NCI-H2107 treated with DMSO at 0.1 percent for 48 hours (cell line): ENCODE measurements around the gene MRTO4.
A peak's percentile ranks its signal among the peaks of the same experiment; 100 is the strongest.
"Not testable (repeated sequence)": the region's sequence is repeated elsewhere in the genome, so short reads cannot be mapped to it uniquely, and the experiment has no call there.

Source experiments
- DNase-seq: peaks from one replicate; lab custom pipeline; 2025; ENCODE audit not compliant: unreplicated experiment; lab: John Stamatoyannopoulos, UW

The MRTO4 gene

DNA sequence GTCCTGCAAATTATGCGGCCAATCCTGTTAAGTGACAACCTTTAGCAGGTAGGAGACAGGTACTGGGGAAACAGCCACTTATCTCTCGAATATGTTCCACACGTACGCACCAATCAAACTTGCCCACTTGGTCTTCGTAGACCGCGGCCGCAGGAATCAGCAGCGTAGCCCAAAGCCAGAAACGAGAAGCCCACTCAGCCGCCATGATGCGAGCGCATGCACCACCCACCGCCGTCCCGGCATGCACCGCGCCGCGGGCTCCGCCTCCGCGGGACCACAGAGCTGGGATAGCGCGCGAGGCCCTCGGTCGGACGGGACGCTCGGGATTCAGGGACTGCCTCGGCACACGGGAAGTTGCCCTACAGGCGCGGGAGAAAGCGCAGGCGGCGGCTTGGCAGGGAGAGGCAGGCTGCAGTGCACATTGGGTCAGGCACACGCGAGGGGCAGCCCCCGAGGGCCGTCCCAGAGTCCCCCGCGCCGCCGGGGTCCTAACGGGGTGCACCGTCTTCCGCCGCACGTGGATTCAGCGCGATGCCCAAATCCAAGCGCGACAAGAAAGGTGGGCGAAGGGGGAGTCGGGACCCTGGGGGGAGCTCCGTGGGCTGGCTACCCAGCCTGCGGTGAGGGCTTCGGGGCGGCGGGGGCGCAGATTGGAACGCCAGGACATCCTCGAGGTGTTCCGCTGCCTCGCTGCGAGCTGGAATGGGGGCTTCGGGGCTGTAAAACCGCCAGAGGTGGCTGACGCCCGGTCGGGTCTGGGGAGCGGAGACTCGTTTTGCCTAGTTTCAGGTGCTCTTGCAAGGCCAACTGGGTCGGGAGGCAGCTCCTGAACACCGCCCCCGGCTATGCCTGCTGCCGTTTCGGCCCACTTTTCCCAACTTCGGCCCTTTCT lies at the start of gene MRTO4, which contains the start of gene EMC1:
MRTO4 (plus strand) TSS at position 501 of the 892 bp plus-strand sequence; CDS start at position 532, 31 bp downstream.
EMC1 (minus strand) TSS at position 220 of the 892 bp plus-strand sequence; CDS start at position 205, 15 bp downstream.
- DNase-seq, result peak; percentile 14

DNA sequence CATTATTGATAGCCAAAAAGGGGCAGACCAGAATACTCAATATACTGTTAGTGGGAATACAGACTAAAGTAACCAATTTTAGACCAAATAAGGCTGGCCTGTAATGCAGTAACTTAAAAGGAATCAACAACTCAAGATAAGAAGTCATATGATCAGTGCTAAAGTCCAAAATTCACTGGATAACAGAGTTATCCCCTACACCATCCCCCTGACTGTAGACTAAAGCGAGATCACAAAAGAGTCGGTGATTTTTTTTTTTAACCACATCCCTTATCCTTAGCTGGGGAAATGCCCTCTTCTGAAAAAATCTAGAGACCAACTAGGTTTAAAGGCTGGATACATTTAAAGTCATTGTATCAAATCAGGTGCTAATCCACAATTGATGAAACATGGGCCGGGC lies 49.2 kb upstream of the MRTO4 start:
- DNase-seq, result no peak

DNA sequence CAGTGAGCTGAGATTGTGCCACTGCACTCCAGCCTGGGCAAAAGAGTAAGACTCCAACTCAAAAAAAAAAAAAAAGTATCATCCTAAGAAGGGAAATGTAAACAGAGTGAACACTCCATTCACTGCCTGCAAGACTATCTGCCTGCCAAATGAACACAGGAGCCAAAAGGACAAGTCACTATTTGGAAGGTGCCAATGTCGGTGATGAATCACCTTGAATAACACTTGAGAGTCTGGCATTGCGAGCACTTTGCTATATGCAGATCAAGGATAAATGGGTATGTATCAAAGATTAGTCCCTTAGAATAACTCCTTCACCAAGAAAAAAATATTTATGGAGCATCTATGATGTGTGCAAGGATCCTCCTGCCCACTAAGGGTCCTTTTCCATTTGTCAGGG lies 48.2 kb upstream of the MRTO4 start:
- DNase-seq, result no peak

DNA sequence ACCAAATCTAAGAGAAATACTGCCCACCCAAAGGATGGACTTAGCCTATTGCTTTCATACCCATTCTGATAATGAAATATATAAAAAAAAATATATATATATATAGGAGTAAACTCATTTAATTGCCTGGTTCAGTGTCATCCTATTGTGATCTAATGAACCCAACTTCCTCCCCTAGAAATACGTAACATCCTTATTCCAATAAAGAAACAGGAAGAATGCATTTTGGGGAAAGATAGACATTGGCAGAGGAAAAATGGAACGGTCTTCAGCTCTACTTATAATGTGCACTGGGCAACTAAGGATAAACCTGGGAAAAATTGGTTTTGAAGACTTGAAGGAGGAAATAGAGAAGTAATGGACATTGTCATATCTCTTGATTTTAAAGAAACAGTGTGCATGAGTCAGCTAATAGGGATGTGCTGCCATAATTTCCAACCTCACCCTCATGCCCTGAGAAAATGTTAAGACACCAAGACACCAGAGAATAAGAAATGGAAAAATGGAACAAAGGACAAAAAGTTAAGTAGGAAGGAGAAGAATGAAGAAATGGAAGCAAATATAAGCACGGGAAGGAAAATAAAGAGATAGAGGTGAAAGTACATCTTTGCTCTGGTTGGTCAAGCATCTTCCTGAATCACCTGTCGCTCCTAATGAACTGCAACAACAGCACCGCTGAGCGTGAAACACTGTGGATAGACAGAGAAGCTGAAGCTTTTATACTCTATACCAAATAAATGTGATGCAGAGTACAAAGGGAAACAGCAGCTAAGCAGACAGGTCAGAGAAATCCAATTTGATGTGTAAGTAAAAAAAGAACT lies 46.9 kb upstream of the MRTO4 start:
- DNase-seq, result no peak

DNA sequence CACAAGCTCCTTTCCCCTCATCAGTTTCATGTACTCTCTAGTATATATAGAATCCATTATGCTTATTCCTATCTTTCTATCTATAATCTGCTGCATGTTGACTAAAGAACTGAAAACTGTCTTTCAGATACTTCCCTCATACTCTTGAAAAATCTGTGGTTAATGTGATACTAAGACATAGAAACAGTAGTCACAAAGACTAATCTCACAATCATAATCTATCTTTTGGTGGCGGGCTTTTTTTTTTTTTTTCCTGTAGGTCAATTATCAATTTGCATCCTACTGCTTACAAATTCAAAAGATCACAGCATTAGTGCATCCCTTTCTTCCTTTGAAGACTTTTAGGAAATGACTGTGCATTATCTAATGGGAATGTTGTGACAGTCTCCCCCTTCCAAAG lies 46.2 kb upstream of the MRTO4 start:
- no peak for DNase-seq

DNA sequence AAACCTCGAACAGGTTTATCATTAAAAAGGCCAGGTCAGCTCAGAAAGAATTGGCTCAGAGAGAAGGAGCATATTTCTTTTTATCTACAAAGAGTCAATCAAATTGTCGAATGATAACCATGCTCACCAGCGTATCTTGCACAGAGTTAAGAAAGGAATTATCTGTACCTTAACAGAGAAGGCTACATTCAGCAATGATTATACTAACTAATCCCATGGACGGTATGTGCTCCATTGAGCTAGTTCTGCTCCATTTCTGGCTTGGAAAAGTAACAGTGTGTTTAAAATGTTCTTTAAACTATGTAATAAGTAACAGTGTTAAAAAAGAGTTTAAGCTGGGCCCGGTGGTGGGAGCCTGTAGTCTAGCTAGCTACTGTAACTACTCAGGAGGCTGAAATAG lies 45.8 kb upstream of the MRTO4 start:
- DNase-seq, result no peak

DNA sequence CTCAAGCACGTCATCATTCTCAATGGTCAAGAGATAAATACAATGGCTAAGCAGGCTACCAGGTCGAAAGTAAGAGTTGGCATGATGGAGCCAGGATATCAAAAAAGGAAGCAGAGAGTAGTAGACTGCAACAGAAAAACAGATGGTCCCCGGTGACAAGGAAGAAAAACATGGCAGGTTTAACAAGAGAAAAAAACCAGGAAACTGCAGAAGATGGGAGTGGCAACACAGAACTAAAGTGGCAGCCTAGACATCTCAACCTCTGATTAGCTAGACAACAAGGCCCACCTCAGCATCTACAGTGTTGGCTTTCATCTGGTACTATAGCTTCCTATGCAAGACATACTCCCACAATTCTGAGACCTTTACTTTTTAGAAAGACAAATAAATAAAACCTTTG lies 44.7 kb upstream of the MRTO4 start:
- no peak for DNase-seq

DNA sequence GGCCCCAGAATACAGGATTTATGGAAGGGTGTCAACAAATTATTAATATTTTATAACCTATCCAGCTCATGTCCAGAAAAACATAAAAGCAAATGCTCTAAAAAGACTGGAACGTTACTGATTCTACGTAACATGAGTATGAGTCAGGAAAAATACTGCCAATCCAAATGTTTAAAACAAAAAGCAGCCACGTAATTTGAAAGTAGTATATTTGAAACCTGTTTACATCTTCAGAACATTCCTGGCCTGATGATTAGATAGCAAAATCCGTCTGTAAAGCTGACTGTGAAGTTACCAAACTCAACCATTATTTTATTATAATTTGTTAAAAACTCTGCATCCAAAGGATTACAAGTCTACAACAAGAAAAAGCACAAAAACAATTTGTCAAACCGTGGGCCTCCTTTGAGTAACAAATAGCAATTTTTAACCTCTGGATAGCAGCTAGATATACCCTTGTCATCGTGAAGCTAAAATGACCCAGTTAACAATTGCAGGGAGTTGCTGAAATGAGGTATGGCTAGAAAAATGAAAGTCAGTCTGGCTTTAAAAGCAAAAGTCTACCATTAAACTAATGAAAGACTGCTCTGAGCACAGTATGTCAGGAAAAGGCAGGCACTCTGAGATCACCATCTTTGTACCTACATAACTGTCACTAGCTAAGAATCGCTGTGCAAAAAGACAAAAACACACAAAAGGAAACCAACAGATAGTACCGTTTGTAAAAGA lies 42.7 kb upstream of the MRTO4 start:
- no peak for DNase-seq

DNA sequence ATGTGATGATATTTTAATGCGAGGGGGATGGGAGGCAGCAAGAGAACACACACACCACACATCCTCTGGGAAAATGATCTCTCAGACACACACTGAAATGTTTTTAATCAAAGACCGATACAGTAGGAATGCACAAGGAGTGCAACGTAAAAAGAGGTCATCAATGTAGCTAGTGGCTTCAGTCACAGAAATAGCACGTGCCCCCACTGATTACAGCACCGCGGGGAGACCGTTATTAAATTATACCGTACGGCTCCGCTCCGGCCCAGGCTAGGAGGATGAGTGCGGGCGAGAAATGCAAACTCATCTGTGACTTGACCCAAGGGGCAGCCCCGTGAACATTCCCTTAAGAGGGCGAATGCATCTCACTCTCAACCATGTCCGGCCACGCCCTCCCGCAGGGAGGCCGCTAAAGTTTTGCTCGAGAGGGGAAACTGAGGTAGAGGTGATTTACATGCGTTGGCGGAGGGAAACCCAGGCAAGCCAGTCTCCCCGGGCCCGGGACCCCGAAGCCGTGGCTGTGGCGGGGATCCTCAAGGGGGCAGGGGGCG lies 42.1 kb upstream of the MRTO4 start:
- DNase-seq, result no peak

DNA sequence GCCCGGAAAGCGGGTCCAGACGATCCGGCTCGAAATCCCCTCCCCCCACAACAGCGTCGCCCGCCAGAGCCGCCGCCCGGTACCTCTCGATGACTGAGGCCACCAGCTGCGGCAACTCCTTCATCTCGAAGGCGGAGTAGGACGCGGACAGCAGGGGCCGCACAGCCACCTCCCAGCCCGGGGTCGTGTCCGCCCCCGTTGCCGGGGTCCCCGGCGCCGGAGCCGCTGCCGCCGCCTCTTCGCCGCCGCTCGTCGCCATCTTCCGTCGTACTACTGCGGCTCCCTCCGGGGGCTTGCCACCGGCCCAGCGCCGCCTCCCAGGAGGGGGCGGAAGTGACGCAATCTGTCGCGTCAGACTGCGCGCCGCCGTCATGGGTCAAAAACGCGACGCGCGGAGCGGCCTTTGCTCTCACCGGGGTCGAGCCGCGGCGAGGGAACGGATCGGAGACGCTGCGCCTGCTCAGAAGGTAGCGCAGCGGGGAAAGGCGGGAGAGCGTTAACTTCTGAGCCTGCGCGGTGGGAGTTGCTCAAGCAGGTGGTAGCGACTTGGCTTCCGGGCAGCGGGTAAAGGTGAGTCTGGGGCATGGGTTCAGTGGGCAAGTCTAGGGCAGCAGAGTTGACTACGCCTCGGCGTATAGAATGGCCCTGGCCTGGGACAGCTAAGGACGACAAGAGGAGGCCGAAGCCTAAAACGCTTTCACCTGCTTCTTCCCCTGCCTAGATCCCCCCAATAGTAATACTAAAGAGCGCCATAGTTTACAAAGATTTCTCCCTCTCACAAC lies 41.4 kb upstream of the MRTO4 start, which contains the start of gene UBR4:
UBR4 (minus strand) TSS at position 277 of the 782 bp plus-strand sequence; CDS start at position 259, 18 bp downstream.
- DNase-seq, result peak; percentile 88

DNA sequence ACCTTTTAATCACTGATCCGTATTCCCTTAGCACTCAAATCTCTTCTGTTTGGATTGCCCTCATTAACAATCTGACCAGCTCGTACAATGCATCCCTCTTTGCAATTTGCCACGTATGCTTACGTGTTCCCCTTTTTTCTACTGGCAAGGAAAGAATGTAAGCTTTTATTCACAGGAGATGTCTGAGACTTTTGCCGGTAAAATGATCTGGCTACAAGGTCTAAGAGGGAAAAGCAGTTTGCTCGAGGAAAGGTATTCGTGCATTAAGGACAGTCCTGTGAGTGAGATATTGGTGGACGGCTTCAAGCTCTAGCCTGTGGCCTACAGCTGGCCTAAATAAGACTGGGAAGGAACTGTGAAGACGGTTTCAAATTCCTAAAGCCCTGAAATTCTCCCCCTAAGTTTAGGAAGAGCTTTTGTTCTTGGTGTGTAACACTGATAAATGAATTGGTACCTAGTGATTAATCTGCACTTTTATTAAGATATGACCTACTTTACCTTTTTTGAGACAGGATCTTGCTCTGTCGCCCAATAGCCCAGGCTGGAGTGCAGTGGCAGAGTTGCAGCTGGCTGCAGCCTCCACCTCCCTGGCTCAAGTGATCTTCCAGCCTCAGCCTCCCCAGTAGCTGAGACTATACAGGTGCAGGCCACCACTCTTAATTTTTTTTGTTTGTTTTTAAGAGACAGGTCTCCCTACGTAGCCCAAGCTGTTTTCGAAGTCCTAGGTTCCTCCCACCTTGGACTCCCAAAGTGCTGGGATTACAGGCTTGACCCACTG lies 40.6 kb upstream of the MRTO4 start:
- no peak for DNase-seq

DNA sequence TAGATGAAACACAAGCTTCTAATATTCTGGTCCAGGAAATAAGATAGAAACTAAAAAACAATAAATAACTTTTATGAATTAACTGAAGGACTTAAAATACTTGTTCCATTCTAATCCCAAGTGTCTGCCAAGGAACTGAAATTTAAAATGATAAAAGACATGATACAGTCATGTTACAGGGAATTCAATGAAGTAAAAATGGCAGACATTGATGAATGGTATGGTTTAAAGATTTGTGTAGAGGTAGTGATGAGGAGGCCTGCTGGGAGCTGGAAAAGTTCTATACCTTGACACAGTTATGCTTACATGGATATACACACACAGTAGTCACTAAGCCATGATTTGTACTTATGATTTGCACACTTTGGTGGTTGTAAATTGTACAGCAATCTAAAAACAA lies 39.4 kb upstream of the MRTO4 start:
- no peak for DNase-seq

DNA sequence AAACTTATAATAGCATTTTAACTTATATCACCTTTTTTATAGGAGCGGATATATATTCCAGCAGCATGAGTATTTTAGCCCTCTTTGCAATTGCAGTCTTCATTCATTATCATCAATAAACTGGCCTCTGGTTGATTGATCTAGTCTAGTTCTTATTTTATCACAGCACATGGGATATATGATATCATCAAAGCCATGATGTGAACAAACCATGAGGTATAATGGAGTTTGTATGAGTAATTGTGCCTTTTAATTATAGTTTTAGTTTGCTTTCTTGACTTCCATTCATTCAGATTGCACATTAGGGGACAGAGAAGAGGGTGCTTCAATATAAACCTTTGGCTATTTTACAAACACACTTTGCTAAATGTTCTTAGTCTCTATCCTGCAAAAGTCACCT lies 38.0 kb upstream of the MRTO4 start:
- DNase-seq, result no peak

DNA sequence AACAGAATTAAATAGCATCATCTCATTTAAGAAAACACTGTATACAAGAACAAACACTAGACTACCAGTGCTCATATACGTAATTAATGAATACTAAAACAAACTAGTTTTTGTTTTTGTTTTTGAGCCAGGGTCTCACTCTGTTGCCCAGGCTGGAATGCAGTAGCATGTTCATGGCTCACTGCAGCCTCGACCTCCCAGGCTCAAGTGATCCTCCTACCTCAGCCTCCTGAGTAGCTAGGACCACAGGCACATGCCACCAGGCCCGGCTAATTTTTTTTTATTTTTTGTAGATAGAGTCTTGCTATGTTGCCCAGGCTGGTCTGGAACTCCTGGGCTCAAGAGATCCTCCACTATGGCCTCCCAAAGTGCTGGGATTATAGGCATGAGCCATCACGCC lies 35.0 kb upstream of the MRTO4 start:
- DNase-seq, result not testable (repeated sequence)

DNA sequence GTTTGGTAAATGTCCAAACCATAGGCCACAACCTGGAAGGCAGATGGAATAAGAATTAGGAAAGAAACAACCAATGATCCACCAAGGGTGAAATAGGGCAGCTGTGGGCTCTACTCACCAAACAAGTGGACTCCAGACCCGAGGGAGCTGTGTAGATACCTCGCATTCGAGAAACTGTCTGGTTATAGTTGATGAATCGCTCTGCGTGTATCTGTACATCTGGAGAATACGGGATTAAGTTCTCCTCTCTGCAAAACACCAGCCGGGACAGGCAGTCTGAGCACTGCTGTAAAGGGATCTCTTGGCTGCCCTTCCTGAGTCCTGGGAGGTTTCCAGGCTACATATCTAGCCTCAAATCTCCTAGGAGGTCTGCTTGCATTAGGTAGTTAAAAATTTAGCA lies 32.2 kb upstream of the MRTO4 start:
- DNase-seq, result no peak

DNA sequence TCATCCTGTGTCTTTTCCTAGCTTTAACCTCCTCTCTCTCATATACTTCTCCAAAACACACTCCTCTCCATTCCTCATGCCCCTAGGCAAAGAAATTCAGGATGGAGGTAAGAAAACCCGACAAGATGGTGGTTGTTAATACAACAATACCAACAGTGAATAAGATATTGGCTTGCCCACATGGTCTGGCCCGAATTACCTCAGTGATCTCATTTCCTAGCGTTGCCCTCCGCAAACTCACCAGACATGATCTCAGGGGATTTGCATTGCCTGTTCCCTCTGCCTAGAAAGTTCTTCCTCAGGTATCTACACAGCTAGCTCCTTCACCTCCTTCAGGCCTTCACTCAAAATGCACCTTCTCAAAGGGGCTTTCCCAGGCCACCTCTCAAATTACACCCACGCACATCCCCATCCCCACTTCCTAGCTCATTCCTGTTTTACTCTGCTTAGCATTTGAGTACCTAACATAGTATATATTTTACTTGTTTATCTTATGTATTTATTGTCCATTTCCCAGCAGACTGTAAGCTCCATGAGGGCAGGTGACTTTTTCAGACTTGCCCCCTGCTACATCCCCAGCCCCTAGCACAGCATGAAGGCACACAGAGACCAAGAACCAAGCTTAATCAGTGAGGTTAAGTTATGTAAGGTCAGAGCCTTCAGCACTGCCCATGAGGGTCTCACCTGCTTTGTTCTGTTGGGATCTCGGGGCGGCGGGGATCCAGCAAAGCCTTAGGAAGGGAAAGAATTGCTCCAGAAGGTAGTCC lies 31.3 kb upstream of the MRTO4 start:
- no peak for DNase-seq

DNA sequence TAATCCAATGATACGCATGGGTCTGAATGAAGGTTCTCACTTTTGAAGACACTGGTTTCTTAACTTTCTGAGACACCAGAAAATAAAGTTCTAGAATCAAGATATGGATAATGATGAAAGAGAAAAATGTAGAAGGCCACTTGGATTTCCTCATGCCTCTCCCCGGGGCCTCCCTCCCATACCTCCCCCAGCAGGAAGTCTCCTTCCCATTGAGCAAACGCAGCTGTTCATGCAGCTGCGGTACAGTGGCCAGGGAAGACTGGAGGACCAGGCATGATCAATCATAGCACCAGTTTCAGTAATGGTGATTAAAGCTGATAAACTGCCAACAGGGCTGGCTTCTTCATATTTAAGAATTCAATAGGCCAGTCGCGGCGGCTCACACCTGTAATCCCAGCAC lies 30.6 kb upstream of the MRTO4 start:
- DNase-seq, result no peak

DNA sequence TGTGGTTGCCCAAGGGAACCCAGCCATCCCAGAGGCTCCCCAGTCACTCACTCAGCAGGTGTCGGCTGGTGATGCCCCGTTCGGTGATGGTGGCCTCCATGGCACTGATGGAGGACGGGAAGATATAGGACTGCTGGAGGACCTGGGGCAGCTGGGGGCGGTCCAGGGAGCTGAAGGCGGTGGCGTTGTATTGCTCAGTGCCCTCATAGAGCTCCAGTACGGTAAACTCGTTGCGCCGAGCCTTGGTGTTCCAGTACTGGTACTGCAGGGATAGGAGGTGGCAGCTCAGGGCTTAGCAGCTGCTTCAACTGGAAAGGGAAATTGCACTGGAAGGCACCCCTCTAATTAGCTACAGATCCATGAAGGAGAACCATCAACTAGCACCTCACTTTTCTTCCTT lies 29.0 kb upstream of the MRTO4 start:
- no peak for DNase-seq
